Tibial artery (tissue), 4 donors: ENCODE results near the gene SMIM41.

Source experiments
- DNase-seq, 2 donors: peaks; one replicate each; pipeline ENCODE4 v3.0.0-alpha.2; 2019
- H3K27ac ChIP-seq, 2 donors: fragments of 200-600 bp; sonication (generic) in 1 of 2; 1 replicate in 1 of 2; 2 replicates in 1 of 2; pipeline ENCODE4 v1.5.1; 2018 to 2019; ENCODE audit warnings: mild to moderate bottlenecking in 1 of 2
- H3K27me3 ChIP-seq, 2 donors: fragments of 200-600 bp; sonication (generic) in 1 of 2; one replicate each; pipeline versions ENCODE4 v1.5.1 to v1.6.0; 2016 to 2019
- H3K36me3 ChIP-seq, 3 donors: fragments of 200-600 bp; sonication (generic) in 2 of 3; one replicate each; pipeline ENCODE4 v1.5.1; 2016 to 2019; ENCODE audit warnings: mild to moderate bottlenecking in 2 of 3
- H3K4me1 ChIP-seq, 4 donors: fragments of 200-600 bp; sonication (generic) in 2 of 4; 1 replicate in 3 of 4; 2 replicates in 1 of 4; pipeline ENCODE4 v1.5.1; 2016 to 2019
- H3K4me3 ChIP-seq, 2 donors: fragments of 200-600 bp; sonication (generic) in 1 of 2; 1 replicate in 1 of 2; 2 replicates in 1 of 2; pipeline ENCODE4 v1.5.1; 2018 to 2019; ENCODE audit warnings: mild to moderate bottlenecking in 2 of 2
- H3K9me3 ChIP-seq, 3 donors: fragments of 200-600 bp; sonication (generic) in 1 of 3; one replicate each; pipeline ENCODE4 v1.5.1; 2016 to 2019
- CTCF ChIP-seq, 2 experiments: fragments of 200-600 bp in 1 of 2; fragments of 450-650 bp in 1 of 2; IDR thresholded peaks; one replicate each; pipeline ENCODE4 v1.5.1; 2017 to 2019; ENCODE audit warnings: antibody characterized with exemption in 2 of 2, mild to moderate bottlenecking in 1 of 2, moderate library complexity in 1 of 2
- intact Hi-C: fragments of 100-400 bp; cut with DNase I; formaldehyde crosslinking; loops from one replicate; pipeline ENCODE4 v1.15.0; 2023; ENCODE audit warnings: low total_unique reads

The SMIM41 gene

DNA sequence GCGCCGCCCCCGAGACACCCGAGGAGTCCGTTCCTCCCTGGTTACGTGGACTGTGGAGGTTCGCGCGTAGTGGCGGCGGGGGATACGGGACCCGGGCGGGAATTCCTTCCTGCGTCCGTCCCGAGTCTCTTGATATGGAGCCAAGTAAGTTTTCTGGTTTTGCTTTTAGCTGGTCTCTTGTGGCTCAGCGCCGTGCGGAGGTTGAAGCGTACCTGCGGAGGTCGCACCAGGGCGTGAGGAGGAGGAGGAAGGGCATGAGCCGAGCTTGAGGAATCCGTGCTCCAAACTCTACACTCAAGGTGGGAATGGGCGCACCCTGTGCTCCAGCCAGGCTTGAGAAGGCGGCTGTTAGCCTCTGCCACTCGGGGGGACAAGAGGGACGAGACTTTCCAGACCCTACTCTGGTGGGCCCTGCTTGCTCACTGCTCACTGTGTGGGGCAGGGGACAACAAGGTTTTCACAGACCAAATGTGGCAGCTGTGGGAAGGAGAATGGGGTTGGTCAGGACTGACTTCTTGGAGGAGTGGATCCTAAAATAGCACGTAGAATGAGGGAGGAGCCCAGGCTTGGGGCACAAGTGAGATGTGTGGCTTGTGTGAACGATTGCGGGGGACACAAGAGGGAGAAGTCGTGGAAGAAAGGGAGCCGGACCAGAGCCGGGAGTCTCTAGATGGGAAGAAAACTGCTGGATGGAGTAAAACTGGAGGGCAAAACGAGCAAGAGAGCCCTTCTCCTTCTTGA is 9.1 kb upstream of the SMIM41 start:
- H3K27me3 ChIP-seq, result no peaks in the 10 kb centered on the region
- H3K27ac ChIP-seq, result peak overlapping the region; percentile 84 to 85
- TF ChIP-seq CTCF (IDR thresholded peaks at IDR 0.05), result no peak
- no peaks in the 10 kb centered on the region for H3K9me3 ChIP-seq
- intact Hi-C loops, result no loop called here
- H3K36me3 ChIP-seq, result peaks cover 4 to 23% (median 16%) of the 10 kb centered on the region in 3 donors
- H3K4me1 ChIP-seq, result peaks cover 0 to 32% (median 21%) of the 10 kb centered on the region in 4 donors
- peak overlapping the region; percentile 80 to 89 for H3K4me3 ChIP-seq
- DNase-seq, result no peak

GRCh38 chr12:52073531-52074381 is 5.7 kb upstream of the SMIM41 start:
- no peaks in the 10 kb centered on the region for H3K27me3 ChIP-seq
- peaks cover 0 to 32% (median 21%) of the 10 kb centered on the region in 4 donors for H3K4me1 ChIP-seq
- intact Hi-C loops, result no loop called here
- no peak for TF ChIP-seq CTCF (IDR thresholded peaks at IDR 0.05)
- H3K9me3 ChIP-seq, result no peaks in the 10 kb centered on the region
- no peak for DNase-seq
- H3K36me3 ChIP-seq, result peaks cover 13 to 57% (median 44%) of the 10 kb centered on the region in 3 donors
- no peak overlapping the region for H3K27ac ChIP-seq
- no peak overlapping the region for H3K4me3 ChIP-seq

DNA sequence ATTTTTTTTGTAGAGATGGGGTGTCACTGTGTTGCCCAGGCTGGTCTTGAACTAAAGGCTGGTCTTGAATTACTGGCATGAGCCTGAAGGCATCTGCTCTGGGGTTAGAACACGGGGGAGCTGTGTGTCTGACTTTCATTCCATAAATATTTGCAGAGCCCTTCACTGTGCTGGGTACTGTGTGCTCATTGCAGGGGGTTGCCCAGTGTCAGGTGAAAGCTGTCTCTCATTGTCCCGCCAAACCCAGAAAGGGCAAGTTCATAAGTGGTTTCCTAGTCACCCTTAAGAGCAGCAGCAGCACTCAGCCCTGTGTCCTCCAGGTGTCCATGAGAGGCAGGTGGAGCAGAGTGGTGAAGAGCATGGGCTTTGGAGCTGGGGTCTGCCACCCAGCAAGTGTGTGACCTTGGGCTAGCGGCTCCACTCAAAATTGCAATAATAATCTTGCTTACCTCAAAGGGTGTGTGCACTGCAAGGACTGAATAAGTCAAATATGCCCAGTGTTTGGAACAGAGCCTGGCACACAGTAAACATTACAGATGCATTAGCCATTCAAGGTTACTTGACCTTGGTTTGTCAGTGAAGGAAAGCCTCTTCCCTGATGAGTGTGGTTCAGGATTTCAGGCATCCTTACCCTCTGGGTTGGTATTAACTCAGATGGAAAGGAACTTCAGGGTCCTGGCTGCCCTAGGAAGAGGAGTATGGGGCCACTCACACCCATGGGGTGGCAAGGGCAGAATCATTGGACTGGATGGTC is 4.4 kb upstream of the SMIM41 start:
- Histone ChIP-seq H3K4me3 (no peak overlapping the region), H3K36me3 (peaks cover 13 to 71% (median 46%) of the 10 kb centered on the region in 3 donors), H3K27me3 (no peaks in the 10 kb centered on the region), H3K27ac (no peak overlapping the region), H3K4me1 (peaks cover 0 to 28% (median 21%) of the 10 kb centered on the region in 4 donors), H3K9me3 (no peaks in the 10 kb centered on the region)
- TF ChIP-seq CTCF (IDR thresholded peaks at IDR 0.05), result no peak
- intact Hi-C loops, result no loop called here
- no peak for DNase-seq

DNA sequence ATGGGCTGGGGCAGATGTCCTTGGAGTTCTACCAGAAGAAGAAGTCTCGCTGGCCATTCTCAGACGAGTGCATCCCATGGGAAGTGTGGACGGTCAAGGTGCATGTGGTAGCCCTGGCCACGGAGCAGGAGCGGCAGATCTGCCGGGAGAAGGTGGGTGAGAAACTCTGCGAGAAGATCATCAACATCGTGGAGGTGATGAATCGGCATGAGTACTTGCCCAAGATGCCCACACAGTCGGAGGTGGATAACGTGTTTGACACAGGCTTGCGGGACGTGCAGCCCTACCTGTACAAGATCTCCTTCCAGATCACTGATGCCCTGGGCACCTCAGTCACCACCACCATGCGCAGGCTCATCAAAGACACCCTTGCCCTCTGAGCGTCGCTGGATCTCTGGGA is 2.7 kb upstream of the SMIM41 start:
- TF ChIP-seq CTCF (IDR thresholded peaks at IDR 0.05), result no peak
- DNase-seq, result no peak
- H3K4me3 ChIP-seq, result no peak overlapping the region
- no peaks in the 10 kb centered on the region for H3K9me3 ChIP-seq
- peaks cover 0 to 23% (median 10%) of the 10 kb centered on the region in 4 donors for H3K4me1 ChIP-seq
- peaks cover 13 to 72% (median 50%) of the 10 kb centered on the region in 3 donors for H3K36me3 ChIP-seq
- H3K27ac ChIP-seq, result no peak overlapping the region
- intact Hi-C loops, result no loop called here
- H3K27me3 ChIP-seq, result no peaks in the 10 kb centered on the region

DNA sequence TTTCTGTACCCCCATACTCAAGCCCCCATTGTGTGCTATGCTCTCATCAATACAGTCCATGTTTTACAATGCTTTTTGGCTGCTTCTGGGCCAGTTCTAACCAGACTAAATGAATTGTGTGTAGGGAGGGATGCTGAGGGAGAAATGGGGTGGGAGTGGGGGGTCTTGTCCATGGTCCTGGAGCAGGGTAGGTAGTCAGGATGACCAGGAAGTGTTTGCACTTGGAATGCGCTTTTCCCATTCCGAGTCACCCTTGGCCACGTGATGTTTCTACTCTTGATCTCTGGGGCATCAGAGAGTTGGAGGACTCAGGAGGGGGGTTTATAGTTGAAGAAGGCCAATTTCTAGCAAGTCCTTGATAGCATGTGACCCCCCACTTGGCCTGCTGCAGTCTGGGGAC is 1.2 kb upstream of the SMIM41 start:
- Histone ChIP-seq H3K4me3 (no peak overlapping the region), H3K9me3 (no peaks in the 10 kb centered on the region), H3K27ac (no peak overlapping the region), H3K27me3 (no peaks in the 10 kb centered on the region), H3K4me1 (peaks cover 0 to 30% (median 14%) of the 10 kb centered on the region in 4 donors), H3K36me3 (peaks cover 13 to 70% (median 50%) of the 10 kb centered on the region in 3 donors)
- DNase-seq, result no peak
- intact Hi-C loops, result no loop called here
- no peak for TF ChIP-seq CTCF (IDR thresholded peaks at IDR 0.05)
